NCI-H524 treated with DMSO at 0.1 percent for 48 hours (cell line): ENCODE data around the gene ATPAF2.
A peak's percentile ranks its signal among the peaks of the same experiment; 100 is the strongest.

Experiments used
- DNase-seq: peaks from one replicate; lab custom pipeline; 2025; lab: John Stamatoyannopoulos, UW

The ATPAF2 gene

DNA sequence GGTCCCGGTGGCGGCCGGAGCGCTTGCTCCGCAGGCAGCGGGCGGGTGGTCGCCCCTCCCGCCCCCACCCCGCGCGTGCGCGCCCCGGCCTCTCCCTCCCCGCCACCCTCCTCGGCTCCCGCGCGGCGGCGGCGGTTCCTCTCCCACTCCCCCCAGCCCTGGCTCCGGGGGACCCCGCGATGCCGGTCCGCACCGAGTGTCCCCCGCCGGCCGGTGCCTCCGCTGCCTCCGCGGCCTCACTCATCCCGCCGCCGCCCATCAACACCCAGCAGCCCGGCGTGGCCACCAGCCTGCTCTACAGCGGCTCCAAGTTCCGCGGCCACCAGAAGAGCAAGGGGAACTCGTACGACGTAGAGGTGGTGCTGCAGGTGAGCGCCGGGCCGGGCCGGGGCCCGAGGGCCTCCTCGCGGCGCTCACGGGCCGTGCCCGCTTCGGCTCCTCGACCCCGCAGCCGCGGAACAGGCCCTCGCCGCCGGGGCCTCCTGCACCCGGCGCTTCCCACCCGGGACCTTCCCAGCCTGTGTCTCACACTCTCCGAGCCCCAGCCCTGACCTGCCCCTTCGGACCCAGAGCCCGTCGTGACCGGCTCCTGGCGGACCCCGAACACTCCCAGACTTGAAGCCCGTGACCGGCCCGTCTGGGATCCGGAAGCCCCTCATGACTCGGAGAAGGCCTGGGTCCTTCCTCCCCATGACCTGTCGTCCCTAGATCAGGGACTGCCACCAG lies 730 bp upstream of the ATPAF2 start:
- no peak for DNase-seq

DNA sequence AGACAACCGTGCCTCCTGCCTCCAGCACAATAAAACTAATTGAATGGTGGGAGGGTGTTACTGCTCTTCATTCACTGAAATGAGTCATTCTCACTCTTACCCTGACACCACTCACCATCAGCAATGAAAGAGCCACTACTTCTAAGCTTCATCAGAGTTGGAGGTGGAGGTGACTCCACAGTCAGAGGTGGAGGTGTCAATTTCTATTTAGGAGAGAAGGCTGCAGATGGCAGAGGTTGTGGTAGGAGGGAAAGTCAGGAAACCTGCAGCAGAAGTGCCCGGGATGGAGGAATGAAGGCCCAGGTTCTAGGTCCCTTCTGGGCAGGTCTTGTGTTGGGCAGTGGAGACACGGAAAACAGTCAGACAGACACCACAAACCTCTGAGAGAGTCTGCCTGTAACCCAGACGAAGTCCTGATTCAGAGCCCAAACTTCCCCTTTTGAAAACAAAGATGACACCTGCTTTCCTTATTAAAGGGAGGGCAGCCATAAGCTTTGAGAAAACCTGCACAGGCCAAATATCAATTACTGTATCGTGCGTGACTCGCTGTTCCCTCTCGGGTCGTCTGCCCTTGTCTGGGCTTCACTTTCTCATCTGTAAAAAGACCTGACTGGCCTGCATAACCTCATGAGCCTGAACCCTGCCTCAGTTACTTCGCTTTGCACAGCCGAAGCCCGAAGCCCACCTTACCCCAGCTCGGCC lies 668 bp downstream of the ATPAF2 start:
- no peak for DNase-seq

DNA sequence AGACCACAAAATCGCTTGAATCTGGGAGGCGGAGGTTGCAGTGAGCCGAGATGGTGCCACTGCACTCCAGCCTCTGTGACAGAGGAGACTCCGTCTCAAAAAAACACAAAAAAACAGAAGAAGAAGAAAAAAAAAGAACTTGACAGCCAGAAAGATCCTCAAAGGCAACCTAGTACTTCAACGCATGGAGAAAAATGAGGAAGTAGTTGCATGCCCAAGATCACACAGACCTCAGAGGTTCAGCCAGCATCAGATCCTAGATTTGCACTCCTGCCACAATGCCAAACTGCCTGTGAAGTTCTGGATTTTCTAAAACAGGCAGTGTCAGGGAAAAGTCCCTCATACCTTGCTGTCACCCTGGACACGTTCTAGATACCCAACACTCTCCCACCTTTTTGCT lies 1.5 kb downstream of the ATPAF2 start:
- DNase-seq = no peak

DNA sequence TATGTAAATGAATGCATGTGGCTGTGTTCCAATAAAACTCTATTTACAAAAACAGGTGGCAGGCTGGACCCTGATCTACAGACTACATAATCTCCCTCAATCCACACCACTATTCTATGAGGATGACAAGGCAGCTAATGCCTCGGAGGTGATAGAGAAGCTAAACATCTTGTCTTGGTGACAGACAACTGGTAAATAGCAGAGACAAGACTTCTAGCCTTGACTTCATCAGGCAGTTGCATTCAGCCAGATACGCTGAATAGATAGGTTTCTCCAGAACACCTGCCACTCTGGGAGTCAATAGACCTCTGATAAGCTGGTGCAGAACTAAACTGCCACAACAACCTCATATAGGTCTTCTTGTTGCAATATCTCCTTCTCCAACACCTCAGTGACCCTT lies 3.3 kb downstream of the ATPAF2 start:
- DNase-seq = no peak

DNA sequence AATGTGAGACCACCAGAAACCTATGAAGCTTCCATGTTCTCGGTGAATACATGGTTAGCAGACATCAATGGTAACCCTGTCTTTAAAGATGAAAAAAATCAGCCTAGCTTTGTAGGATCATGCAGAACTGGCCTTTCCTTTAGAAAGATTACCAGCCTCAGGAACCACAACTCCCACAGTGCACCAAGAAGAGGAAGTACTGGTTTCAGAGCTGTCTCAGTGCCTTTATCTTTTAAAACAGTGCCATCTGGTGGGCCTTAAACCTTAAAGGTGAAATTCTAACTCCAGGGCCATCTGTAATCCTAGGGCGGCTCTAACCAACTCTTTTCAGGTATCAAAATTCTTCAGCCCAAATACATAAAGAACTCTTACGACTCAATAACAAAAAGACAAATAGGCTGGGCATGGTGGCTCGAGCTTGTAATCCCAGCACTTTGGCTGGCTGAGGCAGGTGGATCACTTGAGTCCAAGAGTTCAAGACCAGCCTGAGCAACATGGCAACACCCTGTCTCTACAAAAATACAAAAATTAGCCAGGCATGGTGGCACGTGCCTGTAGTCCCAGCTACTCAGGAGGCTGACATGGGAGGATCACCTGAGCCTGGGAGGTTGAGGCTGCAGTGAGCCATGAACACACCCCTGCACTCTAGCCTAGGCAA lies 5.4 kb downstream of the ATPAF2 start:
- peak; percentile 50 for DNase-seq

DNA sequence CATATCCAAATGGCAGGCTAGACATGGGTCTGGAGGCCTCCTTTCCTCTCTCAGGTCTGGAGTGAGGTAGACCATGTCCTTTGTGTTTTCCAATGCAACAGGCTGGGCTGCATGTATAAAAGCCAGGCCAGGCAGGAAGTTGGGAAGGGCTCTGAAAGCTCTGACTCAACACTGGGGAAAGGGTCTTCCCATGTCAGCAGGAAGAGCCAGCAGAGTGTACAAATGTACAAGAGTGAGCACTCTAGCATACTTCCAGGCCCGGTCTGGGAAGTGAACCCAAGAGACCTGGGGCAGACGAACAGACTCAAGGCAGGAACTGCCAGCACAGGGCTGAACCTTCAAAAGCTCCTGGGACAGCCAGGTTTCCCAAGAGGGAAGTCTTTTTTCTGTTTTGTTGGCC lies 7.0 kb downstream of the ATPAF2 start:
- no peak for DNase-seq

DNA sequence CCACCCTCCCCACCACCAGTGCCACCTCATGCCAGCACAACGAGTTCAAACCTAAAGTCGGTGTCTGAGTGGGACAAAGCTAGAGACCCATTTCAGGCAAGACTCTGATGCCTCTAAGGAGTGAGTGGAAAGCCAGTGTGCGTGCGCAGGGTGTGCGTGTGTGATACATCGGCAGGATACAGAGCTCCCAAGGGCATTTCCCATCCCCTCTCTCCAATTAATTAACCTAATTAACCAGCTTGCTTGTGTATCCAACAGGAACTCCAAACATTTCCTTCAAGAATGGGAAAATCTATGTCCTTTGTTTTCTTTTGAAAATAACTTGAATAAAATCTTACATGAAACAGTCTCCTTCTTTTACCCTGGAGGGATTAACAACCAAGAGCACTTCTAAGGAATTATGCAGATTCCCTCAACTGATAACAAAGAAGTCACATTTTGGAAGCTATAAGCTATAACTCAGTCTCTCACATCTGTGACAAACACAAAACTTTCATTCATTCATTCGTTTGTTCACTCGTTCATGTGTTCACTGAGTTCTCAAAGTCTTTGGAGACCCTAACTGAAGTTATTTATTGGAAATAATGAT lies 9.9 kb downstream of the ATPAF2 start:
- DNase-seq = peak; percentile 76

DNA sequence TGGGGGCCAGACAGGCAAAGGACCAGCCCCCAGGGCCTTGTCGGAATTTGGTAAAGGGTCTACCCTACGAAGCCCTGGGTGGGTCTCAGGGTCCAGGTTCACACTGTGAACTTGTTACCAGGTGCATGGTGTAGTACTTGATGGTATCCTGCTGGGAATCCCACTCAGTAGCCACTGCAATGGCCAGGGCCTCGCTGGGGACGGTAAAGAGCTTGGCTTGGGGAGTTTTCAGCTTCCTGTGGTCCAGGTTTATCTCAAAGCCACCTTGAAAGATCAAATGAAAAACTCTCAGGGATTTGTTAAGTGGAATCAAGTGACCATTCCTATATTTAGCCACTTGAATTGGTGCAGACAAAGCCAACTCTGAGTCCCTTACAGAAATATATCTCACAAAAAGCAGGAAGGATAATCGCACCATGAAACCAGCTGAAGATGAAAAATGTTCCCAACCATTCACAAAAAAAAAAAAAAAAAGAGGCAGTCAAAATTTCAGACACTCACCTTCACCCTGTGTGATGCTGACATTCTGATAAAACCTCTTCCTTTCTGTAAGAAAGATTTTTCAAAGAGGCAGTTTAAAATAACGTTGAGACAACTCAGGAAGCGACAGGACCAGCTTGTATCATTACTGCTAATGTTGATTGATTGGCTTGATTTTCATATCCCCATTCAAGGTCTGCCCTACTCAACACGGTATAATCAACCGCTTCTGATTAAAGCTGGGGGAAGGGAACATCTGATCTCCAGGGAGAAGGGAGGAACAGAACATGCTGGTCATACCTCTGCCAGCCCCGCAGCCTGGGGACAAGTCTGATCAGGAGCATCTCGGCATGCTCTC lies 10.6 kb downstream of the ATPAF2 start:
- peak; percentile 76 for DNase-seq

DNA sequence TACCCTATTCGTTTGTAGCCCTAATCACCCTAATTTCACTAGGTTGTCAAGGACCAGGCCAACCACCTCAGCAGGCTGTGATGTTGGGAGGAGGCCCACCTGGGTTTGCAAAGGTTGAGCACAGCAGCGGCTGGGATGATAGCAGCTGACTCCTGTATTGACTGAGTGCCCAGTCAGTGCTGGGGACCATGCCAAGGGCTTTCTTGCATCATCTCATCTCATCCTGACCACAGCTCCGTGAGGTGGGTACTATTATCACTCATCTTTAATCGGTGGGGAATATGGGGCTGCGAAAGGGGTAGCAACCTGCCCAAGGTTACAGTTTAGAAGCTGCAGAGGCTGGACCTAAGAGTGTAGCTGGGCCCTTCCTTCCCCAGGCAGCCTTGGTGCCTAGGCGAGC lies 11.7 kb downstream of the ATPAF2 start:
- DNase-seq = no peak

DNA sequence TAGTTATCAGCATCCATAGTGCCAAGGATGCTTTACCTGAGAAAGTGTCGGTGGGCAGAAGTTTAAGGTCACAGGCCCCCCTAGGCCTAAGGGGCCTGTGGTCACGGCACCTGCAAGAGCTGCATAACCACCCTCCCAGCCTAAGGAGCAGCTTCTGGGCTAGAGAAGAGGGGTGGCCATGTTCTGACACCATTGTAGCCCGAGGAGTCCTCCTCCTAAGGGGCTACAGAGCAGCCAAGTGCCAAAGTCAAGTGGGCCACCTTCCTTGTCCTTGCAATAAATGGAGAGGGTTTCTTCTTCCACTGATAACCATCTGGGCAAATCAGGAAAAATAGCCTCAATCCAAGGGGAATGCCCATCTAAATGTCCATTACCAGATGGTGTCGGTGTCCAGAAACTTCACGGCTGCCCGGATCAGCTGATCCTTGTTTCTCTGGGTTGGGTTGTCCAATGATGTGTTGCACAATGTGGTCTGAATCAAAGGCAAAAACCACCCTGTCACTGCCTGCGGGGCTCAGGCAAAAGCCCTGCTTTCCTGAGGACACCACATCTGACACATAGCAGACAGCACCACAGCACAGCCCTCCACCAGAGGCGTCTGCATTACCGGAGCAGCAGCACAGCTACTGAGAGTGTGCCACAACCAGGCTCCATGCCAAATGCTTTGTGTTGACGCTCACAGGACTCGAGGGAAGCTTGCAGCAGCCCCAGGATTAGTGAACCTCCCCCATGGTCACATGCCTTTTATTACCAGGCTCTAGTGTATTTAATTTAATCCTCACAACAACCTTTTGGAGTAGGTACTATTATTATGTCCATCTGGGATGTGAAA lies 12.8 kb downstream of the ATPAF2 start:
- peak; percentile 84 for DNase-seq

DNA sequence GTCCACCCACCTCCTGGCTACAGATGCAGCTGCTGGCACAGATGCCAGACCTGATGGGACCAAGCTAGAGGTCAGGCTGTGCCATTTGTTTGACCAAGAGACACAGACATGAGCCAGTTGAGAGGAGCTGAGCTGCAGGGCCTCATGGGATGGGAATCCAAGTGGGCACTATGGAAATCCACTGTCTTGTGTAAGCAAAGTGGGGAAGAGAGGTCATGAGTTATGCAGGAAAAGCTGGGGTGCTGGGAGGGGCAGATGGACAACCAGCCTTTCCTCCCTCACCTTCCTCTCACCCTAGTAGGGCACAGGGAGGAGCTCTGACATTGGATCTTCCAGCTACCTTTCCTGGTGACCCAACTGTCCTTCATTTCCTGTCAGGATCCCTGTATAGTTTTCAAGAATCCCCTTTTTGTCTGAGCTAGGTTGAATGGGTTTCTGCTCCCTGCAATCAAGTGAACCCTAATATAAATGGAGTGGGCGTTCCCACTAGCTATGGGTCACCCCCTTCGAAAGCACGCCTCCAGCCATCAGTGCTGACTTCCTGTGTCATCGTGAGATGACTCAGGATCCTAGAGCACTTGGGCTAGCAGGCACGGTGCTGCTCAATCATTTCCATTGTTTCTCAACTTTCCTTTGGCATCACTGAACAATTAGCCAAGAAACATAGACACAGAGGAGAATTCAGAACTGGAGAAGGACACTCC lies 13.6 kb downstream of the ATPAF2 start:
- no peak for DNase-seq

DNA sequence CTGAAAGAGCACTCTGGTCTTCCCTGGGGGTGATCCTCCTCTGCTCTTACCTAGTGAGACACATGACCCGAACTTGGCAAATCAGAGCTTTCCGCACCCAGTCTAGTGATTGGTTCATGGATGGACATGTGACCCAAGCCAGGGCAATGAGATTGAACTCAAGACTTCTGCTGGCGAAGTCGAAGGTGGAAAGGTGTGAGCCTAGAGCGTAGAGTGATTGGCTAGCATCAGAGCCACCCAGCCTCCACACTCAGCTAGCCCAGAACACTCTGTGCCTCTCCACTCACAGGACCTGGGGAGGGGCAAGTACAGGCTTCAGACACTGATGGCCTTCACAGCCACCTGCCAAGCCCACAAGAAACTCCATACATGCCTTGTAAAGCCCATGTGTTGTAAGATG lies 17.6 kb downstream of the ATPAF2 start:
- no peak for DNase-seq

DNA sequence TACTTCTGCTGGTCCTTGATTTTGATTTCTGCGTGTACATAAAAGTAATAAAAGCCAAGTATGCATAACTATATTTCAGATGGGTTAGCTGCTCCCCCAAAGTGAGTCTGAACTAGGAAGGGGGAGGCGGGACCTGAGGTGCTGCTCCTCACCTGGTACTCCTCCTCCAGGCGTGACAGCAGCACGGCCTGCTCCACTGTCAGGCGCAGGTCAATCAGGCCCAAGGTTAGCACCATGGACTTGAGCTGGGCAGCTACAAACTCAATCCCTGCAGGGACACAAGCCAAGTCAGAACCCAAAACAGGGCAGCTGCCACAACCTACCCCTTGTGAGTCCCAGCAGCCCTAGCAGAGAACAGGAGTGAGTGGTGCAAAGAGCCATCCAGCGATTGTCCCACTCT lies 18.0 kb downstream of the ATPAF2 start:
- DNase-seq = no peak

DNA sequence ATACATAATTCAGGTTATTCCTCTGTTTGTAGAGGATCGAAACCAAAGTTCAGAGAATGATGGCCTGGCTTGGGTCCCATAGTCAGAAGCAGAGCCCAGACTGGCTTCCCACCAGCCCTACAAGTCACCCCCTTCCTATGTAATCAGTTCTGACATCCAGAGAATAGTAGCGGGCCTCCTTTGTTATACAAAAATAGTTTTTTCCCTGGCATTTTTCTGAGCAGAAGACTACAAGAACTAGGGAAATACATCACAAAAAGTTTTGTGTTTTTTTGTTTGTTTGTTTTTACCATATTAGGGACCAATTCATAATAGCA lies 19.2 kb downstream of the ATPAF2 start:
- DNase-seq = no peak

DNA sequence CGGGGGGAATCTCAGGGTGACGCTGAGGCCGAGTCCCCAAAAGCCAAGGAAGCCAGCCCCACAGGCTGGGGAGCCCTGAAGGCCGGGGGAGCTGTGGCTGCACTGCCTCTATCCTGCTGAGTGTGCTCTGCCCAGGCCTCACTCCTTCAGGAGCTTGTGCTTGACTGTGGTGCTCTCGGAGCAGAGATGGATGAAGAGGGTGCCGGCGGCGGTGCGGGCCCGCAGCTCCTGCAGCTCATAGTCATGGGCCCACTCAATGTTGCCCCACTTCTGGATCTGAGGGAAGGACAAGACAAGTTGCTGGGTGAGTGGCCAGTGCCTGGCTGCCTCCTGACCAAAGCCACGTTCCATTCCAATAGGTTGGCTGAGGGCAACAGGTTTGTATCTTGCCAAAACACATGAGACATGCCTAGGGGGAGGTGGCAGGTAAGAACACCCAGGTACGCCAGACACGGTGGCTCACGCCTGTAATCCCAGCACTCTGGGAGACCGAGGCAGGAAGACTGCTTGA lies 20.5 kb downstream of the ATPAF2 start:
- no peak for DNase-seq

DNA sequence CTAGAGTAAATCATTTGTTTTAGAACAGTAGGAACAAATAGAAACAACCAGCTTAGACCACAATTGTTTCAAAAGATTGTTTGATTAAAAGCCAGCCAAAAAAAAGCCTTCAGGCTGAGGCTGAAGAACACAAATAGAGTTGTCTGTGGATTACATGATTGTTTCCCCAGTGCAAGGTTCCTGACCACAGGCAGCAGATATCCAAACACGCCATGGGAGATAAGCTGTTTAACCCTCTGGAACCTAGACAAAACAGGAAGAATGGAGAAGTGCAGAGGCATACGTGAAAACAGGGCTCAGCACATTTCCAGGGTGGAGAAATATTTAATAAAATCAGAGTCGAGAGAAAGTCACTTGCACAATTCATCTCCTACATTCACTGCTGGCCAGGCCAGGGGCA lies 21.0 kb downstream of the ATPAF2 start:
- DNase-seq = no peak

DNA sequence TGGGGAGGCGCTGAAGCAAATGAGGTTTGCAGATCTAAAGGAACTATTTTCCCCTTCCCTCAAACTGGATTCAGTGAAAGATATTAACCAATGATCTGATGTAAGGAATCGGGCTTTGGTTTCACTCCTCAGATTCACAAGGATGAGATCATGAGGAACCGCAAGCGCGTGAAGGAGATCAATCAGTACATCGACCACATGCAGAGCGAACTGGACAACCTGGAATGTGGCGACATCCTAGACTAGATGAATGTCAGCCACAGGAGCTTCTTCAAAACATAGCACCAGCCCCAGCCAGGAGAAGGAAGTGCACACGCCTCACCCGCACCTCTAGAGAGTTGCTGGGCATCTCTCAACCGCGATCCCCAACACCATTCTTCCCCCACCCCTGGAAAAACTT lies 22.5 kb downstream of the ATPAF2 start:
- DNase-seq = no peak

DNA sequence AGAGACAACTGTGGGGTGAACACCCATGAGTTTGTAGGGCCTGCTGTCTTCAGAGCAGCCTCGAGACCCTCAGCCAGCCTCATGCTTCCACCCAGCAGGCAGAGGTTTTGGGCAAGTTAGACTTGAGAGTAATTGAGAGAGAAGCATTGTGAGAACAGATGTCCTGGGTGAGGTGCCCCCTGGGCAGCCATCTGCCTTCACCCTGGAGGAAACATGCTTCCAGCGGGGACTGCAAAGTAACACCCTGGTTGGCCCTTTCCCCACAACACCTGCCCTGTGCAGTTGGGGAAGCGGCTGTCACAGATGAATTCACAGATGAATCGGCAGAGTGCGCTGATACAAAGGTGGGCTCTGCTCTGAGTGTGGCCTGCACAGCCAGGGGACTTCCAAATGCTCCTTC lies 23.4 kb downstream of the ATPAF2 start:
- DNase-seq = peak; percentile 87

DNA sequence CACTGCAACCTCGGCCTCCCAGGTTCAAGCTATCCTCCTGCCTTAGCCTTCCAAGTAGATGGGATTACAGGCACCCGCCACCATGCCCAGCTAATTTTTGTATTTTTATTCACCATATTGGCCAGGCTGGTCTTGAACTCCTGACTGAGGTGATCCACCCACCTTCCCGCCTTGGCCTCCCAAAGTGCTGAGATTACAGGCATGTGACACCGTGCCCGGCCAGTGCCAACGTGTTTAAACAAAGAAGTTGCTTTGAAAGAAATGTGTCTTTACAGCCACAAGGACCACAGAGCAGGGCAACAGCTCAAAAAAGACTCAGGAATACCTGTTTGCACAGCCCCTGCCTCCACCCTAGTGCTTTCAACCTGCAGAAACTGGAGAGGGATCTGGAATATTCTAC lies 25.0 kb downstream of the ATPAF2 start:
- no peak for DNase-seq

DNA sequence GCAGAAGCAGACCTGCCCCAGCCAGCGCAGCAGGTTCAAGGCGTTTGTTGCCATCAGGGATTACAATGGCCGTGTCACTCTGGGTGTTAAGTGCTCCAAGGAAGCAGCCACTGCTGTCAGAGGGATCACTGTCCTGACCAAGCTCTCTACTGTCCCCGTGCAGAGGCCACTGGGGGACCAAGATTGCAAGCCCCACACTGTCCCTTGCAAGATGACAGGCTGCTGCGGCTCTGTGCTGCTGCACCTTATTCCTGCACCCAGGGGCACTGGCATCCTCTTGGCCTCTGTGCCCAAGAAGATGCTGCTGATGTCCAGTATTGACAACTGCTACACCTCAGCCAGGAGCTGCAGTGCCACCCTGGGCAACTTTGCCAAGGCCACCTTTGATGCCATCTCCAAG lies 27.7 kb downstream of the ATPAF2 start:
- no peak for DNase-seq
